GM19193 (cell line): Measurements from ENCODE around the gene RNGTT.

Experiments
- POLR2A ChIP-seq: IDR thresholded peaks from 4 replicates; pipeline ENCODE4 v1.6.1; 2011; ENCODE audit not compliant: insufficient read depth, insufficient read length; ENCODE audit errors: extremely low read depth

The RNGTT gene

DNA sequence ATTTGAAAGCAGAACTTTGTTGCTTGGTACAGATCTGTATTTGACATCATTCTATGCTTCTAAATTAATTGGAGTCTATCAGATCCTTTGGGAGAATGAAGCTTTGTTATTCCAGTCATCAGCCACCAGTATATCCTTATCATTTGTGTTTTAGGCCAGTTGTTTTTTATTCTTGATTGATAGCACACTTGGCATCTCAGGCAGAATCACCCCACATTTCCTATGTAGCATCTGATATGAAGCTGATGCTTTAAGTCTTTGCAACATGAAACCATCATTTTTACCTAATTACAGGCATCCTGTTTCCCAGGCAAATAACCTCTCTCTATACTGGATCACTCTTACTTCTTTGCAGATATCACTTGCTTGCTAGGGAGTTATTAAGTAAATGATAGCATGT is 20.7 kb upstream of the RNGTT start:
- TF ChIP-seq POLR2A: no peak

DNA sequence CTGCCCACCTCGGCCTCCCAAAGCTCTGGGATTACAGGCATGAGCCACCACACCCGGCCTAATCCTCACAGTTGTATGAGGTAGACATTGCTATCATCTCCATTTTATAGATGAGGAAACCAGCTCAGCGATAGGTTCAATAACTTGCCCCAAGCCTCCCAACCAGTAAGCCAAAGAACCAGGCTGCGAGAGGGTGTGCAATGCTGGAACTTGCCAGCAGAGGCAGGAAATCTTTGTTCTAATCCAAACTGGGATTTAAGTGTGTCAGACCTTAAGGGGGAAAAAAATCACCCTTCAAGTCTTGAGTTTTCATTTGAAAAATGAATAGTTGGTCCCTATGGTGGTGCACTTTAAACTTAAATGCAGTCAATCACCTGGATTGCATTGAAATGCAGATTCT is 20.1 kb upstream of the RNGTT start:
- TF ChIP-seq POLR2A: no peak

DNA sequence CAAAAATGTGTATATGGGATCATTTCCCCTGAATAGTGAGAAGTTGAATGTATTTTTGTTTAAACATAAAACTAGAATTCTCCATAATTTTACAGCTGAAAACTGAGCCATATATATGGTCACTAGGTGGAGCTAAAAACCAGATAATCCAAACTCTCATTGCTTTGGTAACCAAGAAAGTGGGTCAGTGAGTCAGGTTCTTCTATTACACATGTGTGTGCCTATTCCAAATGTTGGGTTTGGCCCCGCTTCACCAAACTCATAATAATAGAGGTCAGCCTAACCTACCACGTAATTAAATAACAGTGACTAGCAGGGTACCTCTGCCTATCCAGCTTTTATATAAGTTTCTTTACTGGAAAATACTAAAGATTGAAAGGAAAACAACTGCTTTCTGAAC is 19.3 kb upstream of the RNGTT start:
- no peak for TF ChIP-seq POLR2A

DNA sequence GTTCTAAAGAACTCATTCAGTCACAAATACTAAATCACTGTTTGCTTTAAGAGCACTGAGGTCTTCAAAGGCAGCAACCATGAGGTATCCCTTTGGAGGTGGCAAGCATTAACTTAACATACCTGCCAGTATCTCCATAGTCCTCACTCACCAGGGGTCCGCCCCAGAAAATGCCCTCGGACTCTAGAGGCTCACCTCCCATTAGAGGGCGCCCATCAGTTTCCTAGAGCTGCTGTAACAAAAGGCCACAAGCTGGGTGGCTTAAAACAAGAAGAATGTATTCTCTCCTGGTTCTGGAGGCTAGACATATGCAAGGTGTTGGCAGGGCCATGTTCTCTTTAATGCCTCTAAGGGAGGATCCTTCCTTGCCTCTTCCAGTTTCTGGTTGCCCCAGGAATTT is 12.0 kb upstream of the RNGTT start:
- TF ChIP-seq POLR2A: no peak

DNA sequence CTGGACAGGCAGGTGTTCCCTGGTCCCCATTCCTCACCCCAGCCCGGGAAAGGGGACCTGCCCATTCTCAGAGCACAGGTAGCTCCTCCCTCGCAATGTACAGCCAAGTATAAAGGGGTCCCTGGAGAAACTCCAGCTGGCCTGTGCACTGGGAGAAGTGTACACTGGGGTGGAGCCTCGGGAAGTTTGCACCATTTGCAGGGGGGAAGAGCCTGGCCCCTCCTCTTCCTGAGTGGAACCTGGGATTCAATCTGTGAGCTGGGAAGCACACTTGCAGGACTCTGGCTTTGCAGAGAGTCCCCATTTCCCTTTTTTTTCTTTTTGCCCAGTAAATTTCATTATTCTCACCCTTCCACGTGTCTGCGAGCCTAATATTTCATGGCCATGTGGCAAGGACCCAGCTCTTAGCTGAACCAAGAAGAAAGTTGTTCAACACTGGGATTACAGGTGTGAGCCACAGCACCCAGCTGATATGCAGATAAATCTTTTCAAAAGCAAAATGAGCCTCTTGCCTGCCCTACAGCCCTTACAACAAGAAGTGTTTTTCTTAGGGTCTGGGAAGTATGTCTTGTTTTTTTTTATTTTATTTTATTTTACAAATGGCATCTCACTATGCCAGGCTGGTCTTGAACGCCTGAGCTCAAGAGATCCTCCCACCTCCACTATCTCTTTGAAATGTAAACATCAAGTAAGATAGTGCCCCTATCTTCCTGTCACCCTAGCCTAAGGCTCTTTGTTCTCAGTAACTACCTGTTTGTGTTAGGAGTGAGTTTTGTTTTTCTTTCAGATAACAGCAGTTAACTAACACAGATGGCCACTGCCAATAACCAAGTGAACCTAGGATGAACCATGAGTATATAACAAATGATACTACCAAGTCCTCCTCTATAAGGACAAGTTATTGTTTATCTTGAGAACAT is 9.3 kb upstream of the RNGTT start:
- no peak for TF ChIP-seq POLR2A

DNA sequence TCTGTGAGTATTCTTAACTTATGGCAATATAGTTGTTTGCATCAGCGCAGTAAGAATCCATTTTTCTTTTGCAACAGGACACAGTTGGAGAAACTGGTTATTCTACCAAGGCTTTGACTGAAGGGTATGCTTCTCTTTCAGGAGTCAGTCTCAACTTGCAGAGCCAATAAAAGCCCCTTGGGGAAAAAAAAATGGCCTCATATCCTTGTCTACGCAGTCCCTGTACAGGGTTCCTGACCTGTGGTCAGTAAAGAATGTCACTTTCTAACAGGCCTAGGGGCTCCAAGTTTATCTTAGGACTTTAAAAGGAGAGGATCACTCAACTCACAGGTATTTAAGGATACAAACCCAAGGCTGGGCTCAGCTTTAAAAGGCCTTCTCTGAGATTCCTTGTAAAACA is 6.9 kb upstream of the RNGTT start:
- TF ChIP-seq POLR2A: no peak

DNA sequence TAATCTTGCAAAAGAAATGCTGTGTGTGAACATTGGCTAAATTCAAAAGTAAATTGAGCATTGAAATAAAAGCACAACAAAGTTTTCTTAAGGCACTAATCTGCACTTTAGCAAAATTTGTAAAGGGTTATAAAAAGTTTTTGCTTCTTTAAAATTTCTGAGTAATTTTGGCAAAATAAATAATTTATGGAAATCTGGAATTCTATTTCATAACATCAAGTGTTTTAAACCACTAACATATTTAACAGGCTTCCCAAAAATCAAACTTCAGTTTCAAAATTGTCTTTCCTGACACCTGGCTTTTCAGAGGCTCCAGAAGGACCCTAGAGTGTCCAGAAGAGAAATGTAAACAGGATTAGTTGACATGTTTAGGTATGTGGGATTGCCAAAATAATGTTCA is 4.5 kb upstream of the RNGTT start:
- no peak for TF ChIP-seq POLR2A

DNA sequence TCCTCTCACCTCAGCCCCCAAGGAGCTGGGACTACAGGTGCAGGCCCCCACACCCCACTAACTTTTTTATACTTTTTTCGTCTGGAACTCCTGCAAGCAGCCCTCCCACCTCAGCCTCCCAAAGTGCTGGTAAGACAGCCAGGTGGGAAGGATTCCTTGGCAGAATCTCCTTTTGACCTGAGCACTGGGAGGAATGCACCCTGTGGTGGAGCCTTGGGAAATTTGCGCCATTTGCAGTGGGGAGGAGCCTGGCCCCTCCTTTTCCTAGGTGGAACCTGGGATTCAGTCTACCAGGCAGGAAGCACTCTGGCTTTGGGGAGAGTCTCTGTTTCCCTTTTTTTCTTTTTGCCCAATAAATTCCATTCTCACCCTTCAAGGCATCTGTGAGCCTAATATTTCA is 2.3 kb upstream of the RNGTT start:
- no peak for TF ChIP-seq POLR2A

DNA sequence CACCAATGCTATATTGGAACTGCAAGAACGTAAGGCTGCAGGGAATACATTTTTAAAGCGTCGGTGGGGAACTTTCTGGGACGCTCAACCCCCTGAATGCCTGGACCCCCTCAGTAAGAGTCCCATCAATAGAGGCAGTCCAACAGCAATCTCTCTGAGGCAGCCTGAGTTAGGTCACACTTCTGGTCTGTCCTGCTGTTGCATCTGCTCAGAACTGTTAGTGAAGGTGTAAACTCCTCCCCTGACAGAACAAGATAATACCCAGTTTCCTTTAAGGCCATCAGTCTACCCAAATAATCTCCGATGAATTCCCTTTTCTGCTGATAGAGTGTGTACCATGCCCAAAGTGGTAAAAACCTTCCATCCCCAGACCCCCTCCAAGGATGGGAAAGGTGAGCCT is 1.1 kb upstream of the RNGTT start:
- TF ChIP-seq POLR2A: no peak

DNA sequence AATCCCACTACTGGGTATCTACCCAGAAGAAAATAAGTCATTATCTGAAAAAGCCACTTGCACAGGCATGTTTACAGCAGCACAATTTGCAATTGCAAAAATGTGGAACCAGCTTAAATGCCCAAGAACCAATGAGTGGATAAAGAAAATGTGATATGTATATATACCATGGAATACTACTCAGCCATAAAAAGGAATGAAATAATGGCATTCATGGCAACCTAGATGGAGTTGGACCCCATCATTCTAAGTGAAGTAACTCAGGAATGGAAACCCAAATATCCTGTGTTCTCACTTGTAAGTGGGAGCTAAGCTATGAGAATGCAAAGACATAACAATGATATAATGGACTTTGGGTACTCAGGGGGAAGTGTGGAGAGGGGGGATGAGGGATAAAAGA is 4.6 kb downstream of the RNGTT start:
- no peak for TF ChIP-seq POLR2A

DNA sequence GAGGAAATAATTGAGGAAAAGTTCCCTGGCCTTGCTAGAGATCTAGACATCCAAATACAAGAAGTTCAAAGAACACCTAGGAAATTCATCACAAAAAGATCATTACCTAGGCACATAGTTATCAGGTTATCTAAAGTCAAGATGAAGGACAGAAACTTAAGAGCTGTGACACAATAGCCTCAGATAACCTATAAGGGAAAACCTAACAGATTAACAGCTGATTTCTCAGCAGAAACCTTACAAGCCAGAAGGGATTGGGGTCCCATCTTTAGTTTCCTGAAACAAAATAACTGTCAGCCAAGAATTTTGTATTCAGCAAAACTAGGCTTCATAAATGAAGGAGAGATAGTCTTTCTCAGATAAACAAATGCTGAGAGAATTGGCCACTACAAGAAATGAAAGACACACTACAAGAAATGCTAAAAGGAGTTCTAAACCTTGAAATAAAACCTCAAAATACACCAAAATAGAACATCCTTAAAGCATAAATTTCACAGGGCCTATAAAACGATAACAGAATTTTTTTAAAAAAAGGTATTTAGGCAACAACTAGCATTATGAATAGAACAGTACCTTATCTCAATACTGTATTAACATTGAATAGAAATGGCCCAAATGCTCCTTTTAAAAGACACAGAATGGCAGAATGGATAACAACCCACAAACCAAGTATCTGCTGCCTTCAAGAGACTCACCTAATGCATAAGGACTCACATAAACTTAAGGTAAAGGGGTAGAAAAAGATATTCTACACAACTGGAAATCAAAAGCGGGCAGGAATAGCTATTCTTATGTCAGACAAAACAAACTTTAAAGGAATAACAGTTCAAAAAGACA is 9.7 kb downstream of the RNGTT start:
- no peak for TF ChIP-seq POLR2A

DNA sequence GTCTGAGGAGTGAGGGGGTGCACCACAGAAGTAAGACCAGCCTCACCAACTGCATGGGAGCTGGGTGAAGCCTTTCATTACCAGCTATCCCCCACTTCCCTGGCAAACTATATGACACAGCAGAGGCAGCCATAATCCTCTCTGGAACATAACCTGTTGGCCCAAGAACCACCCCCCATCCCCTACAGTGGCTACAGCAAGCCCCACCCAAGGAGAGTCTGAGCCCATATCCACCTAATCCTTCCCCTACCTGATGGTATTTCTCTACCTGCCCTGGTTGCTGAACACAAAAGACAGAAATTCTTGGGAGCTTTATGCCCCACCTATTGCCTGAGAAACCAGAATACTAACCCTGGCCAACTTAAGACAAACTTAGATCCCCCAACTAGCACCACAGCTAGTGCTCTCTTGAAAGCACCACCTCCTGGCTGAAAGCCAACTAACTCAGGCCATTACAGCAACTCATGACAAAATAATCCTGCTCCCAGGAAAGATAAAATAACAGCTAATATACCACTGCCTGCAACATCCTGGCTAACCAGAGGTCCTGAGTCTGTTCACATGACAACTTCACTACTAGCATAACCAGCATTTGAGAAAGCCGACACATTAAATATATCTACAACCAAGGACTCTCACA is 11.2 kb downstream of the RNGTT start:
- no peak for TF ChIP-seq POLR2A

DNA sequence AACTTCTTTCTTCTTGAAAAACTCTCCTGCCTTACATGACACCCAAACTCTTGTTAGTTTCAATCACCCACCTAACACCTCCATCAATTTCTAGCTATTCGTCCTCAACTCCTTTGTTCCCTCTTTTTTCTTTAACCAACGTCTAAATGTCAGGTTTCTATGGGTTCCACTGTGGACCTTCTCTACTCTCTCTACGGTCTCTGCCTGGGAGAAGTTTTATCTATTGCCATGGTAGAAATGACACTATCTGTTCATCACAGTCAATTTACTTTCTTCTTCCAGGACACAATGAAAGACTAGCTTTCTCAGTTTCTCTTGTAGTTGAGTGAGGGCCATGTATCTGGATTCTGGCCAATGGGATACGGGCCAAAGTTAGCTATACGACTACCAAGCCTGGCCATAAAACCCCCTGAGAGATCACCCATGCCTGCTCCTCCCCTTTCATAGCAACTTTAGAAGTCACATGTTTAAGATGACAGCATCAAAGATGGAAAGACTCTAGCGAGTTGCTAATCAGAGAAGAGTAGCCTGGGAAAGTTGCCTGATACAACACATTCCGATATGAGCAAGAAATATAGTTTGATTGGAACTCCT is 17.9 kb downstream of the RNGTT start:
- no peak for TF ChIP-seq POLR2A

DNA sequence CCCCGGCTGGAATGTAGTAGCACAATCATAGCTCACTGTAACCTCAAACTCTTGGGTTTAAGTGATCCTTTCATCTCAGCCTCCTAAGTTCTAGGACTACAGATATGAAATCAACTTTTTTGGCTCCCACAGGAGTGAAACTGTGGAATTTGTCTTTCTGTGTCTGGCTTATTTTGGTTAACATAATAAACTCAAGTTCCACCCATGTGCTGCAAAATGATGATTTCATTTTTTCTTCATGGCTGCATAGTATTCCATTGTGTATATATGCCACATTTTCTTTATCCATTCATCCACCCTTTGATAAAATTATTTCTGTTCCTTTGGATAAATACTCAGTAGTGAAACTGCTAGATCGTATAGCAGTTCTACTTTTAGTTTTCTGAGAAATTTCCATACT is 29.9 kb downstream of the RNGTT start:
- no peak for TF ChIP-seq POLR2A
